ENCODE data around the gene NCAM2. TPM values are rescaled to one million over a fixed set of nuclear protein-coding genes. Genes with fewer than 3 reads are reported as not detected.

Gene NCAM2
- total and polyA plus RNA-seq, 2 donors (not counting 1 experiment from before 2014, with no cell fraction given) = 0.13 TPM; not detected in 1

GRCh38 chr21:21165063-21165645, 166.9 kb downstream of the NCAM2 start:
- Mint-ChIP-seq H3K4me1 (peaks cover 8% of the 10 kb centered on the region), H3K4me3 (no peak overlapping the region), H3K27ac (no peak overlapping the region), H3K9me3 (ENCODE audit: insufficient read depth) (peaks cover 3% of the 10 kb centered on the region), H3K27me3 (no peaks in the 10 kb centered on the region)
- CTCF ChIA-PET = interaction anchor here (0.8 kb wide), 1 partner anchor 1628 kb away, joined by 3 read pairs; no protein-coding TSS in a partner anchor
- Histone ChIP-seq H3K27me3 (replicated peaks in 1 of 4; ENCODE audit: control extremely low read depth in 1 of 4, control insufficient read depth in 3 of 4, insufficient read depth in 4 of 4, low read length in 3 of 4) (no peaks in the 10 kb centered on the region), H3K9ac (ENCODE audit: low read length) (no peak overlapping the region), H3K36me3 (replicated peaks in 1 of 2; ENCODE audit: control extremely low read depth in 1 of 2, control insufficient read depth in 1 of 2, extremely low read depth in 1 of 2, insufficient read depth in 2 of 2, low read length in 1 of 2) (no peaks in the 10 kb centered on the region), H3K4me3 (ENCODE audit: control extremely low read depth in 1 of 5, extremely low read depth in 1 of 5, insufficient read depth in 1 of 5, low read depth in 2 of 5, low read length in 4 of 5) (no peak overlapping the region), H3K79me2 (ENCODE audit: control insufficient read depth, insufficient read depth, low read length) (no peaks in the 10 kb centered on the region), H3K4me2 (replicated peaks; ENCODE audit: low read depth, low read length, poor library complexity, severe bottlenecking) (no peak overlapping the region), H4K20me1 (ENCODE audit: control insufficient read depth, insufficient read depth, low read length, poor library complexity, severe bottlenecking) (no peaks in the 10 kb centered on the region), H3K9me3 (ENCODE audit: control extremely low read depth in 1 of 3, control insufficient read depth in 2 of 3, insufficient read depth in 1 of 3, low read length in 2 of 3) (no peaks in the 10 kb centered on the region), H3K27ac (ENCODE audit: low read length in 2 of 2) (no peak overlapping the region), H2AFZ (ENCODE audit: insufficient read depth, low read depth, low read length, poor library complexity, severe bottlenecking) (no peak overlapping the region), H3K4me1 (ENCODE audit: control insufficient read depth in 2 of 2, insufficient read depth in 2 of 2, low read length in 2 of 2) (peaks cover 0 to 6% of the 10 kb centered on the region in 2 donors)
- DNase-seq (no peak), ATAC-seq (ENCODE audit: low read depth) (no peak)
- POLR2A ChIA-PET = no interaction called here
- intact Hi-C loops (cut with micrococcal nuclease) = no loop called here
- no CpG with 5 or more reads among the region's 2 CpGs for WGBS (ENCODE audit: insufficient coverage)
- TF ChIP-seq CTCF (IDR thresholded peaks at IDR 0.05) (no peak), EZH2 (IDR thresholded peaks at IDR 0.05; ENCODE audit: borderline replicate concordance, insufficient read depth, low read depth, low read length, poor library complexity, severe bottlenecking) (no peak)

GRCh38 chr21:21174676-21175075, 176.5 kb downstream of the NCAM2 start:
- POLR2A ChIA-PET = no interaction called here
- Histone ChIP-seq H3K9ac (ENCODE audit: low read length) (no peak overlapping the region), H3K4me3 (ENCODE audit: control extremely low read depth in 1 of 5, extremely low read depth in 1 of 5, insufficient read depth in 1 of 5, low read depth in 2 of 5, low read length in 4 of 5) (no peak overlapping the region), H3K79me2 (ENCODE audit: control insufficient read depth, insufficient read depth, low read length) (no peaks in the 10 kb centered on the region), H3K27me3 (replicated peaks in 1 of 4; ENCODE audit: control extremely low read depth in 1 of 4, control insufficient read depth in 3 of 4, insufficient read depth in 4 of 4, low read length in 3 of 4) (no peaks in the 10 kb centered on the region), H3K27ac (ENCODE audit: low read length in 2 of 2) (no peak overlapping the region), H2AFZ (ENCODE audit: insufficient read depth, low read depth, low read length, poor library complexity, severe bottlenecking) (no peak overlapping the region), H3K4me2 (replicated peaks; ENCODE audit: low read depth, low read length, poor library complexity, severe bottlenecking) (no peak overlapping the region), H3K9me3 (ENCODE audit: control extremely low read depth in 1 of 3, control insufficient read depth in 2 of 3, insufficient read depth in 1 of 3, low read length in 2 of 3) (no peaks in the 10 kb centered on the region), H3K4me1 (ENCODE audit: control insufficient read depth in 2 of 2, insufficient read depth in 2 of 2, low read length in 2 of 2) (no peaks in the 10 kb centered on the region), H3K36me3 (replicated peaks in 1 of 2; ENCODE audit: control extremely low read depth in 1 of 2, control insufficient read depth in 1 of 2, extremely low read depth in 1 of 2, insufficient read depth in 2 of 2, low read length in 1 of 2) (no peaks in the 10 kb centered on the region), H4K20me1 (ENCODE audit: control insufficient read depth, insufficient read depth, low read length, poor library complexity, severe bottlenecking) (no peaks in the 10 kb centered on the region)
- intact Hi-C loops (cut with micrococcal nuclease) = no loop called here
- ATAC-seq (ENCODE audit: low read depth) (no peak), DNase-seq (no peak)
- Mint-ChIP-seq H3K27me3 (no peaks in the 10 kb centered on the region), H3K27ac (no peak overlapping the region), H3K4me3 (no peak overlapping the region), H3K9me3 (ENCODE audit: insufficient read depth) (no peaks in the 10 kb centered on the region), H3K4me1 (peaks cover 7% of the 10 kb centered on the region)
- TF ChIP-seq EZH2 (IDR thresholded peaks at IDR 0.05; ENCODE audit: borderline replicate concordance, insufficient read depth, low read depth, low read length, poor library complexity, severe bottlenecking) (no peak), CTCF (IDR thresholded peaks at IDR 0.05) (no peak)
- WGBS (ENCODE audit: insufficient coverage) = no CpG with 5 or more reads among the region's 2 CpGs
- CTCF ChIA-PET = no interaction called here
